Body of pancreas (tissue), 4 donors: ENCODE data around the gene TMEFF2. TPM values are rescaled to one million over a fixed set of nuclear protein-coding genes. Genes with fewer than 3 reads are reported as not detected.
"Not testable (repeated sequence)": the region's sequence is repeated elsewhere in the genome, so short reads cannot be mapped to it uniquely, and the experiment has no call there.

Experiments used
- ATAC-seq: fragments of 150-250 bp; one replicate; pipeline ENCODE4 v1.9.1; 2016
- DNase-seq, 4 donors: peaks; one replicate each; pipeline ENCODE4 v3.0.0-alpha.2; 2019
- H3K27ac ChIP-seq, 4 donors: fragments of 200-600 bp; sonication (generic); 1 replicate in 3 of 4; 2 replicates in 1 of 4; pipeline versions ENCODE4 v1.5.1 to v1.6.1; 2016 to 2019; ENCODE audit warnings: mild to moderate bottlenecking in 1 of 4, mixed read lengths in 1 of 4, moderate library complexity in 1 of 4
- H3K27me3 ChIP-seq, 2 donors: fragments of 200-600 bp; sonication (generic); one replicate each; pipeline ENCODE4 v1.6.0; 2016; ENCODE audit warnings: mild to moderate bottlenecking in 1 of 2
- H3K36me3 ChIP-seq, 2 donors: fragments of 200-600 bp; sonication (generic); replicated peaks in 1 of 2; 2 replicates each; pipeline ENCODE4 v1.5.1; 2016; ENCODE audit warnings: low read depth in 2 of 2; ENCODE audit not compliant: insufficient read depth in 1 of 2
- H3K4me1 ChIP-seq: fragments of 200-600 bp; sonication (generic); one replicate; pipeline ENCODE4 v1.6.0; 2016
- H3K4me3 ChIP-seq, 2 donors: fragments of 200-600 bp; sonication (generic); 1 replicate in 1 of 2; 2 replicates in 1 of 2; pipeline ENCODE4 v1.5.1; 2016 to 2019
- H3K9me3 ChIP-seq, 3 donors: fragments of 200-600 bp; sonication (generic); 1 replicate in 2 of 3; 2 replicates in 1 of 3; pipeline ENCODE4 v1.5.1; 2016
- POLR2A ChIP-seq, 3 donors: fragments of 450-650 bp; IDR thresholded peaks; one replicate each; pipeline ENCODE4 v1.6.1; 2016; ENCODE audit warnings: antibody characterized with exemption in 3 of 3, mild to moderate bottlenecking in 2 of 3
- WGBS, 2 donors: methylation state at CpG; one replicate each; pipeline ENCODE4 v1.1.5; 2017; 5-methylcytosine and 5-hydroxymethylcytosine counted together
- intact Hi-C: fragments of 100-400 bp; cut with DNase I; formaldehyde crosslinking; loops from one replicate; pipeline ENCODE4 v1.15.1; 2023
- total RNA-seq, 2 donors: library from RNA; depleted of rRNA; stranded (reverse); fragments of >200 nt; gene quantifications; one replicate each; pipeline ENCODE4 v1.1.0, GENCODE V29; 2016
- TF ChIP-seq, protein P1 (sequence below), 7 experiments: fragments of 450-650 bp in 4 of 7; fragments of 200-600 bp in 3 of 7; sonication (generic) in 3 of 7; IDR thresholded peaks; one replicate each; pipeline ENCODE4 v1.5.1; 2016 to 2019; ENCODE audit warnings: antibody characterized with exemption in 7 of 7

TMEFF2 gene
- total RNA-seq, 2 donors from 2014 or later: not detected

DNA sequence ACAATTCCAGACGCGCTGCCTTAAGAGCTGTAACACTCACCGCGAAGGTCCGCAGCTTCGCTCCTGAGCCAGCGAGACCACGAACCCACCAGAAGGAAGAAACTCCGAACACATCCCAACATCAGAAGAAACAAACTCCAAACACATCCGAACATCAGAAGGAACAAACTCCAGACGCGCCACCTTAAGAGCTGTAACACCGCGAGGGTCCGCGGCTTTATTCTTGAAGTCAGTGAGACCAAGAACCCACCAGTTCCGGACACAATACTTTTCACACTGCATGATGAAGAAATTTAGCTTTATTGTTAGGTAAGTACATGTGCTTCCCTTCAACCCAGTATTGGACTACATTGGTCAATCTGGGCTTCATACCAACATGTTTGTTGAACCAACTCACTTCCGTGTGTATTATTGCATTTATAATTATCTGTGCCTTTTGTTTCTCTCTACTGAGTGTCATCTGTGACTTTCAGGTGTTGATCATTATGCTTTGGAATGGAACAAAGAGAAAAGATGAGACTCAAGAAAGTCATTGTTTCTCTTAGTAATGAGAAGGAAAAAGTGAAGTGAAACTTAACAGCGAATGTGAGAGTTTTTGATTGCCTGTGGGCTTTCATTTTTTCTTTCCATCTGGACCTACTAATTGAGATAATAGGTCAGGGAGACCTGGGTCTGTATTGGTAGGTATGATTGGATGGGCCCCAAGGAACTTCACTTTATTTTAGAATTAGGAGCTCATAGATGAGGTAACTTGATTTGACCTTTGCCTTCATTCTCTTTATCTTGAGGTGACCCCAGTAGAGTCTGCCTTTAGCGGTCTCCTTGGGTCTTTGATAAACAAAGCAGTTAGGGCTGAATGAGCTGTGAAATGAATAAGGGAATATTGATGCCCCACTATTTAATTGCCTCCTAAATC is 271.7 kb downstream of the TMEFF2 start:
- Histone ChIP-seq H3K4me1 (peaks cover 10% of the 10 kb centered on the region), H3K27me3 (no peaks in the 10 kb centered on the region), H3K4me3 (no peak overlapping the region), H3K27ac (no peak overlapping the region), H3K9me3 (no peaks in the 10 kb centered on the region), H3K36me3 (no peaks in the 10 kb centered on the region)
- intact Hi-C loops: no loop called here
- TF ChIP-seq, protein P1, sequence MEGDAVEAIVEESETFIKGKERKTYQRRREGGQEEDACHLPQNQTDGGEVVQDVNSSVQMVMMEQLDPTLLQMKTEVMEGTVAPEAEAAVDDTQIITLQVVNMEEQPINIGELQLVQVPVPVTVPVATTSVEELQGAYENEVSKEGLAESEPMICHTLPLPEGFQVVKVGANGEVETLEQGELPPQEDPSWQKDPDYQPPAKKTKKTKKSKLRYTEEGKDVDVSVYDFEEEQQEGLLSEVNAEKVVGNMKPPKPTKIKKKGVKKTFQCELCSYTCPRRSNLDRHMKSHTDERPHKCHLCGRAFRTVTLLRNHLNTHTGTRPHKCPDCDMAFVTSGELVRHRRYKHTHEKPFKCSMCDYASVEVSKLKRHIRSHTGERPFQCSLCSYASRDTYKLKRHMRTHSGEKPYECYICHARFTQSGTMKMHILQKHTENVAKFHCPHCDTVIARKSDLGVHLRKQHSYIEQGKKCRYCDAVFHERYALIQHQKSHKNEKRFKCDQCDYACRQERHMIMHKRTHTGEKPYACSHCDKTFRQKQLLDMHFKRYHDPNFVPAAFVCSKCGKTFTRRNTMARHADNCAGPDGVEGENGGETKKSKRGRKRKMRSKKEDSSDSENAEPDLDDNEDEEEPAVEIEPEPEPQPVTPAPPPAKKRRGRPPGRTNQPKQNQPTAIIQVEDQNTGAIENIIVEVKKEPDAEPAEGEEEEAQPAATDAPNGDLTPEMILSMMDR (IDR thresholded peaks at IDR 0.05): no peak
- TF ChIP-seq POLR2A (IDR thresholded peaks at IDR 0.05): no peak
- ATAC-seq (no peak), DNase-seq (no peak)
- WGBS, 2 donors: 91 to 93% methylated on average over 20 of the region's 20 CpGs

DNA sequence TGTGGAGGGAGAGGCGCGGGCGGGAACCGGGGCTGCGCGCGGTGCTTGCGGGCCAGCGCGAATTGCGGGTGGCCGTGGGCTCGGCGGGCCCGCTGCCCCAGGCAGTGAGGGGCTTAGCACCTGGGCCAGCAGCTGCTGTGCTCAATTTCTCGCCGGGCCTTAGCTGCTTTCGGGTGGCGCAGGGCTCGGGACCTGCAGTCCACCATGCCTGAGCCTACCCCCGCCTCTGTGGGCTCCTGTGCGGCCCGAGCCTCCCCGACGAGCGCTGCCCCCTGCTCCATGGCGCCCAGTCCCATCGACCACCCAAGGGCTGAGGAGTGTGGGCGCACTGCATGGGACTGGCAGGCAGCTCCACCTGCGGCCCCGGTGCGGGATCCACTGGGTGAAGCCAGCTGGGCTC is 273.1 kb downstream of the TMEFF2 start:
- H3K36me3 ChIP-seq, DNase-seq, H3K27me3 ChIP-seq, intact Hi-C loops, H3K4me1 ChIP-seq, H3K27ac ChIP-seq, ATAC-seq, H3K9me3 ChIP-seq, H3K4me3 ChIP-seq: not testable (repeated sequence)
- 91 to 98% methylated on average over 15 to 25 of the region's 32 CpGs for WGBS, 2 donors

DNA sequence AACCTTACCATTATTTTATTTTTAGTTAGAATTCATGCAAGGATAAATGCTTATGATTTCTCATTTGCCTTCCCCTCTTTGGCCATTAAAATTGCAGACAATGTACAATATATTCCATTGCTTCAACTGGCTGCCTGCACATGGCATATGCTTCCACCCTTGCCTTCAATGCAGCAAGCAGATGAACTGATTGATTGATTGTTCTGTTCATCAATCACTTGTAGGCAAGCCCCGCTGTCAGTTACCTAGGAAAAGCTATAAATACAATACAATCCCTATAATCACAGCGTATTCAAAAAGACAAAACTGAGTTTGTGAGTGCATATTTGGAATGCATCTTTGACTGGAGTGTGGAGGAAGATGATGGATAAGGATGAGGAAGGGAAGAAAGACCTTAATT is 274.2 kb downstream of the TMEFF2 start:
- ATAC-seq: no peak
- intact Hi-C loops: no loop called here

DNA sequence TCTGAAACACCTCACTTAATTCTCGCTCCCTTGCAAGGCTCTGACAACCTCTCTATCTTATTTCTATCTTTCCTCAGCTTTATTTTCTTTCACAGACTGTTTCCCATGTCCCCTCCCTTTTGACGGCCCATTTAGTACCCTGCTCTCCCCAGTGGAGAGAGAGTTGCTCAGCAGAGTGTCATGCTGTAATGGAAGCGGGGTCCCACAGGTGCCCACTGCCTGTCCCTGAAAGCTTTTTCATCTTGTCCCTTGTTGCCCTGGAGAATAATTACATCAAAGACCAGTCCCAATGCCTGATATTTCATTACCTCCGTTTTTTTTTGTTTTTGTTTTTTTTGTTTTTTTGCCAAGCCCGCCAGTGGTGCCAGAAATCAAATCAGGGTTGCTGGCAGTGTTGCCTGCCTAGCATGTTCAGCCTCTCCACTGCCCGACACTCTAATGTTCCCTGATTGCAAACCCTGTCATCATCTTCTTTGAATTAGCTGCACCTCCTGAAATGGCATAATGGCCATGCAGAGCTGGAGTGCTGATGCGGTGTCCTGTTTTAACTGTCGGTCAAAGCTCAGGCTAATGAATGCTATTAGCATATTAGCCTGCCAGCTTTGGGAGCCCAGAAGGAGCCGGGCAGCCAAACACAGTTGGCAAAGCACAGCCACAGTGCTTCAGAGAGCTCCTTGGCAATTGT is 276.6 kb downstream of the TMEFF2 start:
- Histone ChIP-seq H3K36me3 (no peaks in the 10 kb centered on the region), H3K27me3 (no peaks in the 10 kb centered on the region), H3K9me3 (no peaks in the 10 kb centered on the region), H3K4me1 (no peaks in the 10 kb centered on the region), H3K27ac (no peak overlapping the region), H3K4me3 (no peak overlapping the region)
- ATAC-seq: no peak
- DNase-seq: peak in 1 of 4 donors; percentile 12
- WGBS, 2 donors: 52 to 58% methylated on average over 9 of the region's 9 CpGs
- TF ChIP-seq, protein P1 (IDR thresholded peaks at IDR 0.05): no peak
- no peak for TF ChIP-seq POLR2A (IDR thresholded peaks at IDR 0.05)
- intact Hi-C loops: no loop called here

More for the DNA sequence above, 274.2 kb downstream of the TMEFF2 start:
- no peaks in the 10 kb centered on the region for H3K9me3 ChIP-seq
- no peak overlapping the region for H3K4me3 ChIP-seq
- H3K27me3 ChIP-seq: no peaks in the 10 kb centered on the region
- H3K27ac ChIP-seq: no peak overlapping the region
- TF ChIP-seq, protein P1 (IDR thresholded peaks at IDR 0.05): no peak
- TF ChIP-seq POLR2A (IDR thresholded peaks at IDR 0.05): no peak
- H3K4me1 ChIP-seq: no peaks in the 10 kb centered on the region
- 90 to 92% methylated on average over 2 of the region's 2 CpGs for WGBS, 2 donors
- no peak for DNase-seq
- H3K36me3 ChIP-seq: no peaks in the 10 kb centered on the region

DNA sequence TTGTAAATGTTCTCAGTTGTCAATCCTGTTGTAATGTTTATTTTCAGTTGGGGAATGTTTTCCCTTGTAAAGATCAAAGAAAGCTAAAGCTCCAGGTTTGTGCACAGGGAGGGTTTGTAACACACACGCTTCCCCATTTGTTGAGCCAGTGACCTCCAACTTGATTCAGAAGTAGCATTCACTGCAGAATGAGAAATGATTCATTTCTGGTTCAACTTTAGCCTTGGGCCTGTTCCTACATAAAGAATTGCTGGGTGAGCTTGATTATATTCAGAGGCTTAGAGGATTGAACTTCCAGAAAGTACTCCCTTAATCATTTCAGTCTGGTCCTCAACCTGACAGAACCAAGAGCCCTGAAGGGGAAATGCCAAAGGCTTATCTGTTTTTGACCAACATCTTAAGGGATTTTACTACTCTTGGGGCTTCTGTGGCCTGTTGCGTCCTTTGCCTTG is 277.3 kb downstream of the TMEFF2 start:
- no peak for ATAC-seq
- no peak for DNase-seq
- Histone ChIP-seq H3K9me3 (no peaks in the 10 kb centered on the region), H3K4me1 (no peaks in the 10 kb centered on the region), H3K27me3 (no peaks in the 10 kb centered on the region), H3K36me3 (no peaks in the 10 kb centered on the region), H3K4me3 (no peak overlapping the region), H3K27ac (no peak overlapping the region)
- 81 to 89% methylated on average over 2 of the region's 2 CpGs for WGBS, 2 donors
- TF ChIP-seq, protein P1 (IDR thresholded peaks at IDR 0.05): no peak
- TF ChIP-seq POLR2A (IDR thresholded peaks at IDR 0.05): no peak
- intact Hi-C loops: no loop called here
